ENCODE results near the gene FGD3. TPM values are rescaled to one million over a fixed set of nuclear protein-coding genes. Genes with fewer than 3 reads are reported as not detected.

Gene FGD3
- total and polyA plus RNA-seq, 2 of the 8 experiments (the other 6 are each of a cell fraction or from before 2014, with no cell fraction given), result 1.4 to 1.9 TPM

DNA sequence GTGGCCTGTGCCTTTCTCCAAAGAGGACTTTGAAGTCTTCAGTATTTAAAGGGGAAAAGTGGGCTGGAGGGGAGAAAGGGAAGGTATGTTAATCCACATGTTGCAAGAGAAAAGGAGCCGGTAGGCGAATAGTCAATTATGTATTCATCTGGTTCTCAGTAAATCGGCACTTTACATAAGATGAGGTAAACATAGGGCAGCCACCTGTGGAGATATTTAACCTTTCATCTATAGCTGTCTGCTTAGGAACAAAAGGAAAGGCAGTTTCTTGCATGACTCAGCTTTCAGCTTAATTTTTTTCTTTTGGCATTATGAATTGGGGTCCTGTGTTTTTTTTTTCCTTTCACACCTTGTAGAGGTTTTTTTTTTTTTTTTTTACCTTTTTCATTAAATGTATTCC lies 42.2 kb downstream of the FGD3 start (continued):
- TF ChIP-seq CEBPB (IDR thresholded peaks at IDR 0.05; ENCODE audit: low read depth, low read length) (peak; percentile 79), NRF1 (IDR thresholded peaks at IDR 0.05; ENCODE audit: low read depth, low read length) (no peak), RNF2 (IDR thresholded peaks at IDR 0.05; ENCODE audit: borderline replicate concordance, low read depth, low read length, missing control alignments, poor library complexity, severe bottlenecking) (no peak), HDAC6 (IDR thresholded peaks at IDR 0.05; ENCODE audit: low read depth, low read length) (no peak), POLR2AphosphoS5 (IDR thresholded peaks at IDR 0.05; ENCODE audit: low read depth, low read length) (no peak), SP1 (IDR thresholded peaks at IDR 0.05; ENCODE audit: low read depth, low read length) (peak; percentile 67; the same call in 1 of the 2 replicates), BACH1 (IDR thresholded peaks at IDR 0.05; ENCODE audit: low read length) (peak; percentile 88), CTBP2 (IDR thresholded peaks at IDR 0.05; ENCODE audit: borderline replicate concordance, insufficient read depth, insufficient read length, low read length) (no peak), CHD2 (IDR thresholded peaks at IDR 0.05; ENCODE audit: low read length) (no peak), SIX5 (IDR thresholded peaks at IDR 0.05; ENCODE audit: low read depth, low read length) (no peak)
- TF ChIP-seq, protein P1, sequence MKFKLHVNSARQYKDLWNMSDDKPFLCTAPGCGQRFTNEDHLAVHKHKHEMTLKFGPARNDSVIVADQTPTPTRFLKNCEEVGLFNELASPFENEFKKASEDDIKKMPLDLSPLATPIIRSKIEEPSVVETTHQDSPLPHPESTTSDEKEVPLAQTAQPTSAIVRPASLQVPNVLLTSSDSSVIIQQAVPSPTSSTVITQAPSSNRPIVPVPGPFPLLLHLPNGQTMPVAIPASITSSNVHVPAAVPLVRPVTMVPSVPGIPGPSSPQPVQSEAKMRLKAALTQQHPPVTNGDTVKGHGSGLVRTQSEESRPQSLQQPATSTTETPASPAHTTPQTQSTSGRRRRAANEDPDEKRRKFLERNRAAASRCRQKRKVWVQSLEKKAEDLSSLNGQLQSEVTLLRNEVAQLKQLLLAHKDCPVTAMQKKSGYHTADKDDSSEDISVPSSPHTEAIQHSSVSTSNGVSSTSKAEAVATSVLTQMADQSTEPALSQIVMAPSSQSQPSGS (IDR thresholded peaks at IDR 0.05; ENCODE audit: low read length), result no peak

Measured in H1 (cell line).